ENCODE results near the gene ZBTB39.

The ZBTB39 gene

DNA sequence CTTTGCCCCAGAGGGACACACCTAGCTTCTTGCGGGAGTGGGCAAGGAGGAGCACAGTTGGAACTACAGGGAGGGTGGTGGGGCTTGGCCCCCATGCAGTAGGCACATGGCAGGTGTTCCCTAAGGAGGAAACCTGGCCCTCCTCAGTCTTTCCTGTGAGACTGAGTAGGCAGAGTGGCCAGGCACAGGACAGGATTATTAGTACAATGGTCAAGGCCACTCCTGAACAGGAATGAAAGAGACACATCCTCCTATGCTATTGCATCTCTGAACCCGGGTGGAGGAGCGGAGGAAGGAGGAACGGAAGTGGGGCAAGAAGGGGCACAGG lies 42.7 kb upstream of the ZBTB39 start:
- ChIA-PET POLR2A (no interaction called here), CTCF (interaction anchor here (0.8 kb wide), 1 partner anchor 9 kb away, joined by 3 read pairs; no protein-coding TSS in a partner anchor)
- DNase-seq (ENCODE audit: extremely low spot score) = no peak
- TF ChIP-seq SUZ12 (IDR thresholded peaks at IDR 0.05) (no peak), ELF4 (IDR thresholded peaks at IDR 0.05) (no peak), FOXK2 (IDR thresholded peaks at IDR 0.05) (no peak), TARDBP (IDR thresholded peaks at IDR 0.05) (no peak), LEF1 (IDR thresholded peaks at IDR 0.05; ENCODE audit: borderline replicate concordance) (no peak), NFRKB (IDR thresholded peaks at IDR 0.05) (no peak), L3MBTL2 (conservative IDR thresholded peaks at IDR 0.05) (no peak), BHLHE40 (IDR thresholded peaks at IDR 0.05; ENCODE audit: borderline replicate concordance) (no peak), CTBP1 (IDR thresholded peaks at IDR 0.05; ENCODE audit: borderline replicate concordance) (no peak), FOXM1 (IDR thresholded peaks at IDR 0.05; ENCODE audit: borderline replicate concordance) (no peak), ZNF384 (IDR thresholded peaks at IDR 0.05) (no peak), FOXA1 (IDR thresholded peaks at IDR 0.05) (no peak), ARNT (IDR thresholded peaks at IDR 0.05) (no peak), PKNOX1 (IDR thresholded peaks at IDR 0.05) (no peak)

DNA sequence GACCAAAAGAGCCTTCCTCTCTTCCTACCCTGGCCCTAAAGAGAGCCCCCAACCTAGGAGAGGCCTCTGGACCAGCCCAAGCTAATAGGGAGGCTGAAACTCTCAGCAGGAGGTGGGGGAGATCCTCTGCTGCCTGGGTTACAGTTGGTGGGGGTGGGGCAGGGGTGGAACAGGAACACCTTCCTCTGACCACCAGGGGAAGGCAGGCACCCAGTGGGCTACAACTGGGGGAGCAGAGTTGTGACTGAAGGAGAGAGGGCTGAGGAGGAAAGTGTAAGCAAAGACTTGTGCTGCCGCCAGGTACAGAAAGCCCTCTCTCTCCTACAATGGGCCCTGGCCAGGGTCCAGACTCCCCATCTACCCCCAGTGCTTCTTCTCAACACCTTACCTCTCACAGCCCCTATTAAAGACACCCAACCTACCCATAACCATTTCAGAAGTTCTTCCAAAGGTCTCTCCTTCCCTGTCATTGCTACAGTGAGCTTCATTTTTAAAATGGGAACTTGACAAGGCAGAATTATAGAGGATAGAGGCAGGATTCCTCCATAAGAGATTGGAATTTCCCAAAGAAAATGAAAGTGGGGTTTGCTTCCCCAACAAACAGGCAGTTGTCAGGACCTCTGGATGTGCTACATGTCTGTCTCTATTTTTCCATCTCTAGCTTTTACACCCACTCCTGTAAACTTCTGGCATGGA lies 42.2 kb upstream of the ZBTB39 start:
- POLR2A ChIA-PET = no interaction called here
- DNase-seq (ENCODE audit: extremely low spot score) = no peak
- CTCF ChIA-PET = interaction anchor here (0.6 to 1.4 kb wide), 3 partner anchors 8 to 16 kb away, joined by 3 to 4 read pairs (median 3); no protein-coding TSS in a partner anchor
- TF ChIP-seq ZNF384 (IDR thresholded peaks at IDR 0.05) (no peak), NFRKB (IDR thresholded peaks at IDR 0.05) (no peak), ARNT (IDR thresholded peaks at IDR 0.05) (no peak)

DNA sequence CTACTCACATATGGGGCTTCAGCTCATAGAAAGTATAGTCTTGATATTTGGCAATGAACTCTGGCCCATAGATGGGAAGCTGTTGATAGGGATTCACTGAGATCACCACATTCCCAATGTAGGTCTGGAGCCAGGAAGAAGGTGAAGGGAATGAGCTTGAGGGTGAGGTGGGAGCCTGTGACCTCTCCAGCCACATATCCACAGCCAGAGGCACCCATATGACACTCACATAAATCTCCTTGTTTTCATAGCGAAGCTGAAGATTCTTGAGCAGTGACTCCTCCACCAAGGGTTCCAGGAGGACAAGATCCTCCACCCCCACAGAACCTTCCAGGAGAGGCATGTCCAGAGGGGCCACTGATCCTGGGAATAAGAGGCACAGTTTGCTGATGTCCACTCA lies 41.6 kb upstream of the ZBTB39 start:
- DNase-seq (ENCODE audit: extremely low spot score) = no peak
- POLR2A ChIA-PET = no interaction called here
- CTCF ChIA-PET = interaction anchor here (0.6 to 1.4 kb wide), 3 partner anchors 13 to 44 kb away, joined by 3 to 4 read pairs (median 3); no protein-coding TSS in a partner anchor
- TF ChIP-seq ELF4 (IDR thresholded peaks at IDR 0.05) = no peak
- no peak for TF ChIP-seq SUZ12 (IDR thresholded peaks at IDR 0.05)
- no peak for TF ChIP-seq FOXA1 (IDR thresholded peaks at IDR 0.05)
- TF ChIP-seq FOXK2 (IDR thresholded peaks at IDR 0.05) = no peak
- TF ChIP-seq SP1 (IDR thresholded peaks at IDR 0.05) = no peak
- TF ChIP-seq HDGF (IDR thresholded peaks at IDR 0.05; ENCODE audit: borderline replicate concordance) = no peak
- no peak for TF ChIP-seq LEF1 (IDR thresholded peaks at IDR 0.05; ENCODE audit: borderline replicate concordance)
- no peak for TF ChIP-seq TARDBP (IDR thresholded peaks at IDR 0.05)
- TF ChIP-seq L3MBTL2 (conservative IDR thresholded peaks at IDR 0.05) = no peak
- no peak for TF ChIP-seq NFRKB (IDR thresholded peaks at IDR 0.05)
- TF ChIP-seq ZNF384 (IDR thresholded peaks at IDR 0.05) = no peak

- TF ChIP-seq FOXA1 (IDR thresholded peaks at IDR 0.05) (no peak), TARDBP (IDR thresholded peaks at IDR 0.05) (no peak), ARNT (IDR thresholded peaks at IDR 0.05) (no peak), ZNF384 (IDR thresholded peaks at IDR 0.05) (no peak), NFRKB (IDR thresholded peaks at IDR 0.05) (no peak), L3MBTL2 (conservative IDR thresholded peaks at IDR 0.05) (no peak), BHLHE40 (IDR thresholded peaks at IDR 0.05; ENCODE audit: borderline replicate concordance) (no peak), PKNOX1 (IDR thresholded peaks at IDR 0.05) (no peak), LEF1 (IDR thresholded peaks at IDR 0.05; ENCODE audit: borderline replicate concordance) (no peak), FOXM1 (IDR thresholded peaks at IDR 0.05; ENCODE audit: borderline replicate concordance) (no peak), ELF4 (IDR thresholded peaks at IDR 0.05) (no peak), SP1 (IDR thresholded peaks at IDR 0.05) (no peak), SUZ12 (IDR thresholded peaks at IDR 0.05) (no peak), CTBP1 (IDR thresholded peaks at IDR 0.05; ENCODE audit: borderline replicate concordance) (no peak)
- ChIA-PET POLR2A (no interaction called here), CTCF (interaction anchor here (0.6 to 1.4 kb wide), 4 partner anchors 13 to 43 kb away, joined by 3 to 4 read pairs (median 3); no protein-coding TSS in a partner anchor)
- DNase-seq (ENCODE audit: extremely low spot score) = no peak
These were observed 40.9 kb upstream of the ZBTB39 start for GRCh38 chr12:57046947-57047890.

- DNase-seq (ENCODE audit: extremely low spot score) = no peak
- POLR2A ChIA-PET = no interaction called here
- CTCF ChIA-PET = no interaction called here
- TF ChIP-seq NFRKB (IDR thresholded peaks at IDR 0.05) = no peak
- no peak for TF ChIP-seq L3MBTL2 (conservative IDR thresholded peaks at IDR 0.05)
- no peak for TF ChIP-seq FOXM1 (IDR thresholded peaks at IDR 0.05; ENCODE audit: borderline replicate concordance)
- no peak for TF ChIP-seq SUZ12 (IDR thresholded peaks at IDR 0.05)
- no peak for TF ChIP-seq HDGF (IDR thresholded peaks at IDR 0.05; ENCODE audit: borderline replicate concordance)
- no peak for TF ChIP-seq FOXK2 (IDR thresholded peaks at IDR 0.05)
- no peak for TF ChIP-seq SP1 (IDR thresholded peaks at IDR 0.05)
- no peak for TF ChIP-seq LEF1 (IDR thresholded peaks at IDR 0.05; ENCODE audit: borderline replicate concordance)
These were observed 39.9 kb upstream of the ZBTB39 start for GRCh38 chr12:57046086-57046791.

DNA sequence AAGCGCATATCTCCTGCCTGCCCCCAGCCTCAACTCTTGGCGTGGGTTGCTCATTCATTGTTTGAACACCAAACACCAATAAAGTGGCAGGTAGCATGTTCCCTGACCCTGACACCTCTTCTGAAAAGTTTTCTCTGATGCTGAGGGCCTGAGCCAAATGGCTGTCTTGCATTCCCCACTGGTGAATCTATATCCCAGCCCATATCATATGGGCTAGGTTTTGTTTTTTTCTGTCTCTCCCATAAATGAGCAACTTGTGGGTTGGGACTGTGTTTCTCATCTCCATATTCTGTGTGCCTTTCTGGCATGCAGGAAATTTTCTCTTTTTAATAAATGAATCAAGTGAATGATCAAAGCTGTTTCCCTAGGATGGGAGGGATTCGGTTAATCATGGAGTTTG lies 38.5 kb upstream of the ZBTB39 start:
- ChIA-PET POLR2A (no interaction called here), CTCF (no interaction called here)
- TF ChIP-seq SUZ12 (IDR thresholded peaks at IDR 0.05) (no peak), ARNT (IDR thresholded peaks at IDR 0.05) (no peak), SP1 (IDR thresholded peaks at IDR 0.05) (no peak), PKNOX1 (IDR thresholded peaks at IDR 0.05) (no peak), LEF1 (IDR thresholded peaks at IDR 0.05; ENCODE audit: borderline replicate concordance) (no peak), L3MBTL2 (conservative IDR thresholded peaks at IDR 0.05) (no peak), NFRKB (IDR thresholded peaks at IDR 0.05) (no peak), HDGF (IDR thresholded peaks at IDR 0.05; ENCODE audit: borderline replicate concordance) (no peak), FOXA1 (IDR thresholded peaks at IDR 0.05) (no peak), FOXK2 (IDR thresholded peaks at IDR 0.05) (no peak), CTBP1 (IDR thresholded peaks at IDR 0.05; ENCODE audit: borderline replicate concordance) (no peak), ELF4 (IDR thresholded peaks at IDR 0.05) (no peak), BHLHE40 (IDR thresholded peaks at IDR 0.05; ENCODE audit: borderline replicate concordance) (no peak), FOXM1 (IDR thresholded peaks at IDR 0.05; ENCODE audit: borderline replicate concordance) (no peak), ZNF384 (IDR thresholded peaks at IDR 0.05) (no peak), TARDBP (IDR thresholded peaks at IDR 0.05) (no peak)
- DNase-seq (ENCODE audit: extremely low spot score) = no peak

Measured in HEK293T (cell line).